Measurements from ENCODE around the gene PHACTR1.

PHACTR1 gene

DNA sequence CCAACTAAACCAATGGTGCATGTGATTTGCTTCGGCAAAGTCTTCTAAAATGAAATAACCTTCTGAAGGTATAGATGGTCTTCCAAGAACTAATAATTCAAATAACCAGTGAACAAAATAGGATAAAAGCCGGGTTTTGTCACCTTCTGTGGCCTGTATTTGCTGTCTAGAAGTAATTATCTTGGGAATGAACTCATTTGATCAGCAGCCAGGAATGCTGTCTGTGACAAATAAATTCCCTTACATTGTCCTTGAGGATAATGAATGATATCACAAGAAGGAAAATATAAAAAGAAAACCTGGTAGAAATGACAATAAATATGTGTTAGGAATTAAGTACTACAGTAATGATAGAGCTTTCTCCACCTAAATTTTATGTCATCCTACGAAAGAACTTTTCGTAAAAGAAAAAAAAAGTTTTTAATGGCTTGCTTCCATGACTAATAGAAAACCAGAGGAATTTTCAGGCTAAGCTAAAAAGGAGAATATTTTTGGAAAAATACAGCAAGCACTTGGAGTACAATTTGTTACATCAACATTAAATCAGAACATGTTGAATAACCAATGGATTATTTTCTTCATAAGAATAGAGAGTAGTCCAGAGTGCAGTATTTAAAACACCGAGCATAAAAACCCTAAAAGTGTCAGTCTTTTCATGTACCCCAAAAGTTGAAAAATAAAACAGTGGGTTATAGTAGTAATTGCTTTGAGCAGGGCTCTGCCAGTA, 364.1 kb downstream of the PHACTR1 start:
- no peak for DNase-seq

DNA sequence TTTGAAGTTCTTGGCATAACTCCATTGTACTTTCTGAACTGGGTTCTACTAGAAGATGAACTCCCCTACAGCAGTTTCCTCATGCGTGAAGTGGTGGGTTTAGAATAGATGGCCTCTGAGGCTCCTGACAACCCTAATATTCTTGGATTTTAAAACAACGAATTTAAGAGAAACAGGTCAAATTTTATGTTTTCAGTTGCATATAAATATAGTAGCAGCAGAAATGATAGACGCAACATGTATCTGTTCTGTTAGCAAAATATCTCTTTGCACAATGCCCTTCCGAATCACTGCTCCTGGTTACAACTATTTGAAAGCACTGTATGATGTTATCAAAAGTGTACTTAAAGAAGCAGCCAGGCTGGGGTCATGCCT, 364.6 kb downstream of the PHACTR1 start:
- no peak for DNase-seq

DNA sequence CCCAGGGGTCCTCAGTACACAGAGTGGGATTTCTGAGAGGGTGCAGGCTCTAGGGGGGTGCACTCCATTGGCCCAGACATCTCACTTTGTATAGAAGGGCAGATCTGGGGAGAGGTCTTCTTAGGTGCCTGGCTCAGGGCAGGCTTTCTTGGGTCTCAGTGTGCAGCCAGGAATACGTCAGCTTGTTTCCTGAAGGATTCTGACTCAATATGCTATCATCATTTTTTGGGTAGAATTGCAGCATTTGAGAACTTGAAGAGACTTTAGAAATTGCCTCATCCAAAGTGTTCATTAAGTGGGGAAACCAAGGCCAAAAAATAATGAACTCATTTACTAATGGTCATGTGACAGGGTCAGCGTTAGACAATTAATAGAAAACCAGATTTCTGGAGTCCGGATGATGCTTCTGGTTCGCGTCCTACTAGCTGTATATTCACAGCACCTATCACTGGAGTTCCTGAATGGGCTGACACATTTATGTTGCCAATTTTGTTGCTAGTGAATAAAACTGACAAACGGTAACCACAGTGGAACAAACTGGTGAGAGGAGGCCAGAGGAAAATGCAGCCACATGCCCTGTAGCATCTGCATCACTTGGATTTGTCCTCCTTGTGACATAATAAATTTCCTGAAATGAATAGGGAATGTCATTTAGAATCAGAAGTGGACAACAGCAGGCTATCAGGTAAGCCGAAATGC, 372.9 kb downstream of the PHACTR1 start:
- DNase-seq, result no peak

DNA sequence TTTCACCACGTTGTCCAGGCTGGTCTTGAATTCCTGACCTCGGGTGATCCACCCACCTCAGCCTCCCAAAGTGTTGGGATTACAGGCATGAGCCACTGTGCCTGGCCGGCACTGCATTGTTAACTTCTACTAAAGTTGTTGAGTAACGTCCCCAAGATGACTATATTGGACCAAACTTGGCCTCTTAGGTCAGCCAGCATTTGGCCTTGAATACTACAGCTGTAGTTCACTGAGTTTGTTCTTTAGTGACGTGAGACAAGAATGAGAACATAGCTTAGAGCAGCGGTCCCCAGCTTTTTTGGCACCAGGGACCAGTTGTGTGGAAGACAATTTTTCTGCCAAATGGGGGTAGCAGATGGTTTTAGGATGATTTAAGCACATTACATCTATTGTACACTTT, 374.6 kb downstream of the PHACTR1 start:
- no peak for DNase-seq

DNA sequence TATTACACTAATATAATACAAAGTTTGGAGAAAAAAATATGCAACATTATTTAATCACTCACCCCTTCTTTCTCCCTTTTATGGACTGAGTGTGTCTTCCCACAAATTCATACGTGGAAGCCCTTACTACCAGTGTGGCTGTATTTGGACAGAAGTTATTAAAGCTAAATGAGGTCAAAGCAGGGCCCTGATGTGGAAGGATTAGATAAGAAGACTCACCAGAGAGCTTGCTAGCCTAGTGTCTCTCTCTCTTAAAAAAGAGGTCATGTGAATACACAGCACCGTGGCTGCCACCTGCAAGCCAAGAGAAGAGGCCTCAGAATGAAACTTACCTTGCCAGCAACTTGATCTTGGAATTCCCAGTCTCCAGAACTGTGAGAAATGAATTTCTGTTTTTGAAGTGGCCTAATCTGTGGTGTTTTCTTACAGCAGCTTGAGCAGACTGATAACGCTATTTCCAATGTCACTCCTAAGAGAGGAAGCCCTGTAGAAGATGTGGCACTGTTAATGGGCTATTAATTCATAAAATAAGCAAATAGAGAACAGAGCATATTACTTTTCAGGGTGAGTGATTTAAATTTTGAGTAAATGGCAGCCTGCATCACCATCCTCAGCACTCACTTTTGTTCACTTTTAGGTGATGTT, 378.3 kb downstream of the PHACTR1 start:
- no peak for DNase-seq

DNA sequence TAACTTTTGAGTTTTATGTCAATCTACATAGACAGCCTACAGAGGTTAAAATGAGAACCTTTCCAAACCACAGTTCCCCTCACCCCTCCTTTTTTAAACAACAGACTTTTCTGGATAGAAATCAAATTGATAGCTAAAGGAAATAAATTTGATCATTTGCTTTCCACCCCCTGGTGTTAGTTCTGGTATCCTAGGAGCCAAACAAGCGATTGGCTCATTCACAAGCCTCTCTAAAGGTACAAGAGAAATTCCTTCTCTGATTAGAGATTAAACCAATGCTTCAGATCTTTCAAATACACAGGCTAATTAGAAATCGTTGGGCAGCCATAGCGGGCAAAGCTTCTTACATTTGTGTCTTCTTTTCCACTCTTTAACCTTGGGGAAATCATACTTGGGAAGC, 379.5 kb downstream of the PHACTR1 start:
- no peak for DNase-seq

DNA sequence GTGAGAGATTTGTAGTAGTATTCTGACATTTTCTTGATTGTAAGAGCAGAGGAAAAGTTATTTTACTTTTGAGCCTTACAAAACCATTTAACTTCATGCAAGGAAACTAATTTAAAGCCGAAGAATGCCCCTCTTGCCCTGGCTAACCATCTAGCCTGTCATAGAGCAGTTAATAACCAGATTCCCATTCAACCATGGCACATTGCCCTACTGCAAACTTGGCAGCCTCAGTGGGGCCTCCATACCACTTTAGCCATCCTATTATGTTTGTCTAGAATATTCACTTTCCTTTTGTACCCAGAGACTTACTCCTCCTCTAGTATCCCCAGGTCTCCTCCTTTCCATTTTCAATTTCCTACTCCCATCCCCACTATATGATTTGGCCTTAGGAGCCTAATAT, 380.9 kb downstream of the PHACTR1 start:
- DNase-seq, result no peak

DNA sequence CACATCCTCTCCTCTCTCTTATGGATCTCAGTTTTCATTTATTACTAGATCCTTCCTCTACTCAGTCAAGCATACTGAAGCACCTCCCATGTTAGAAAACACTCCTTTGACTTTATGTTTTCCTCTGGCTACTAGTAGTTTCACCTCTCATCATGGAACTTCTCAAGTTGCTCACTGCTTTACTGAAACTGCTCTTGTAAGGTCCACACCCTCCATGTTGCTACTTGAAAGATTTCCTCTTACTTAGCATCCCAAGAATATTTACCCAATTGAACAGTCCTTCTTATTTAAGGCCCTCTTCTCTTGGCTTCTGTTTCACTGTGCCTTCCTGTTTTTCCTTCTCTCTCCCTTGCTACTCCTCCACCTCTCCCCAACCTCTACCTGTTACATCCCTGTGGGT, 381.4 kb downstream of the PHACTR1 start:
- DNase-seq, result no peak

DNA sequence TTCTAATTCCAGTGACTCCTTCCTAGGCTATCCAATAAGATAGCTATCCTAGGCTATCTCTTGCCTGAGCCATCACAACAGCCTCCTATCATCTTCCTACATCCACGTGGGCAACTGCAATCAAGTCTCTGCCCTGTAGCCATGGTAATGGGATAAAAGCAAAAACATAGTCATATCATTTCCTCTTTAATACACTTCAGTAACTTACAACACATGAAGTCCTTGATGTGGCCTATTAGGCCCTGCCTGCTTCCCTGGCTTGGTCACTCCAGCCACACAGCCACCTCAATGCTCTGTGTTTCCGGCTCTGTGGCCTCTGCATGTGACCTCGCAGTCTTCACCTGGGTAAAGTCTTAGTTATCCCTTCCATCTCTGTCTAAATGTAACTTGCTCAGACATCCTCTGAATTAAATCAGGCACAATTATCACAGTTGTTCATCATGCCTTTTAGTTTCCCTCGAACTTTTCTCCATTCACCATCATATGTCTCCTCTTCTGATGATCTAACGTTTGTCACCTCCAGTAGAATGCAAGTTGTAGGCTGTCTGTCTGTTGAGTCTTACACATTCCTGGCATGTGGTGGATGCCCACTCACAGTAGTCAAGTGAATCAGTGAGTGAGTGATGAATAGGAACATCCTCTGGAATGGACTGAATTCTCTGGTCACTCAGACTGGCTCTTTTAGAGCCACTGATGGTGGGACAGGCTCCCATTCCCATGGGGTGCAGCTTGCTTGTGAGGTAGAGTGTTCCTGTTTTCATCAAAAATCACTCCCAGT, 382.4 kb downstream of the PHACTR1 start:
- peak; percentile 37 for DNase-seq

DNA sequence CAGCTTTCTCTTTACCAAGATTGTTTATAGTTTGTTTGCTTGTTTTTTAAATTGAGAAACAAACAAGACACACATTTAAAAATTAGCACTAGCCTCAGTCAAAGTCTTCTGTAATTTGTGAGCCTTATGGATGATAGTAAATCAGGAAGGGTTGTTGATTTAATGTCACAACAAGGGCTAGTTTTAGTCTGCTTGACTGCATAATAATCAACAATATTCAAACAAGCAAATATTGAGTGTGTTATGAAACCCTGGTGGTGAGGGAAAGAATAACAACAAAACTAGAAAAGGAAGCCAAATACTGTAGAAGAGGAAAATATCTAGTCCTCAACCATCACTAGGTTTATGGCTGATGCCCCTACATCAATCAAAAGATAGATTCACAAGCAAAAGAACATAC, 383.2 kb downstream of the PHACTR1 start:
- DNase-seq, result no peak

DNA sequence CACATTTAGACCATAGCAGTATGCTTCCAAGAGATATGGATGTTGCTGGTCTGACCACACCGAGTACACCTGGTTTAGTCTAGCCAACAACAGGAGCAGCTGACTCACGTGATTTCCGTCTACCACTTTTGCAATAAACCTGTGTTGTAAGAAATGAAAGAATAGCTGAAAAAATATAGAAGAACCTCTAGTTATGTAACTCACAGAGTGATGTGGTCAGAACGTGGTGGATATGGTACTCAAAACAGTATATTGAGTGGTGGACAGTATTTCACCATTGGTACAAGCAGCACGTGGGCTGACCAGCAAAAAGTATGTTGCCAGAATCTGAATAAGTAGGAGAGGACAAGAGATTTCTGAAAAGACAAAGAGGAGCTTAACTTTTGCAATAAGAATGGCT, 384.8 kb downstream of the PHACTR1 start:
- no peak for DNase-seq

DNA sequence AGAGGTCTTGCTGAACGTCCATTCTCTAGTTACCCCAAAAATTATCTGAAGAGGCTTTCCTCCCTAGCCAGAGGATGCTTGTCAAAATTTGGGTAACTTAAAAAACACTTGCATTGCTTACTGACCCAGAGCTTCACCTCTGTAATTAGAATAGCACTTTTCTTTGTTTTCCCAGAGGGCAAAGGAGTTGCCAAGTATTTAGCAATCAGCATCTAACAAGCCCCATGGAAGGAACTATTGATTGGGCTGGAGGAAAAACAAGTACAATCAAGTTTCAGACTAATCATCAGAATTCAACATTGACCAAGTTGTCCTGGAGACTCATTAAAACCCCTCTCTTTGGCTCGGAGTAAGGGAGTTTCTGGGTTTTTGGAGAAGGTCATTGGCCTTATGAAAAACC, 385.4 kb downstream of the PHACTR1 start:
- no peak for DNase-seq

DNA sequence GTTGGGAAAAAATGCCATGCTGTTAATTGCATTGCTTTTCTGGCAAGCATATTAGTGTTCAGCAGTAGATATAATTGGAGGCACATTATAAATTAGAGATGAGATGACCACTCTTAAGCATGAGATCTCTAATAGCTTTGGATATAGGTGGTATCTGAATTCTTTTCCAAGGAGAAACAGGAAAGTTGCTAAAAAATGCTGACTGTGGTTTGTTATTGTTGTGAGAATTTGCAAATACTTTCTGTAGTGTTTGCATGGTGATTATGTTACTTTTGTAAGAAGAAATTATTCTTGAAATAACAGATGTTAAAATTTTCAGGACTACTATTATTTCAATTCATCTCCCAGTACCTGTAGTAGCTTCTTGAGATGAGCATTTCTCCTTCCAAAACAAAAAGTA, 386.6 kb downstream of the PHACTR1 start:
- DNase-seq, result no peak

DNA sequence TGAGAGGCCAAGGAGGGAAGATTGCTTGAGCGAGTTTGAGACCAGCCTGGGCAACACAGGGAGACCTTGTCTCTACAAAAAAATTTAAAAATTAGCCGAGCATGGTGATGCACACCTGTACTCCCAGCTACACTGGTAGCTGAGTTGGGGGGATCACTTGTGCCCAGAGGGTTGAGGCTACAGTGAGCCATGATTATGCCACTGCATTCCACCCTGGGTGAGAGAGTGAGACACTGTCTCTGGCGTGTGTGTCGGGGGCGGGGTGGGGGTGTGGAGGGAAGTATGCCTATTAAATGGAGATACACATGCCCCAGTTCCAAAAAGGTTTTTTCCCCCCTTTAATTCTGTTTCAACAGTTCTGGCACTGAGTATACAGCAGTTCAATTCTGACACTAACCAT, 388.6 kb downstream of the PHACTR1 start:
- no peak for DNase-seq

DNA sequence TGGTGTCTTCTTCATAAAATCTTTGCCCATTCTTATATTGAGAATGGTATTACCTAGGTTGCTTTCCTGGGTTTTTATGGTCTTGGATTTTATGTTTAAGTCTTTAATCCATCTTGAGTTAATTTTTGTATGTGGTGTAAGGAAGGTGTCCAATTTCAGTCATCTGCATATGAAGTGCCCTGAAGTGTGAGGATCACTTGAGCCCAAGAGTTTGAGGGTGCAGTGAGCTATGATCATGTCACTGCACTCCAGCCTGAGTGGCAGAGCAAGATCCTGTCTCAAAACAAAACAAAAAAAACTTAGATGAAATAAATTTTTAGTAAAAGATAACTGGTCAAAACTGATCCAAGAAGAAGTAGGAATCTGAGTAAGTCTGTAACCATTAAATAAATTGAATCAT, 396.4 kb downstream of the PHACTR1 start:
- no peak for DNase-seq

DNA sequence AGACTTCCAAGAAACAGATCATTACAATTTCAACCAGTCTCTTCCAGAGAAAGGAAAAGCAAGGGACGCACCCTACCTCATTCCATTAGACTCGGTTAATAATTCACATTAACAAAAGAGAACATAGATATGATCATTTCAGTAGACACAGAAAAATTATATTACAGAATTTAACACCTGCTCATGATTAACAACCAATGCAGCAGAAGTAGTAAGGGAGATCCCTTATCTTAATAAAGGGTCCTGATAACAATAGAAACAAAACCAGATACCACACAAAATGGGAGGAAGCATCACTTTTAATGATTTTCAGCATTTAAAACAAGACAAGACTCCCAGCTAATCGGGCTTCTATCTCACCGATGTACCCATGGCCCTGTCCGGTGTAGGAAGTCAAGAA, 396.8 kb downstream of the PHACTR1 start:
- DNase-seq, result no peak

DNA sequence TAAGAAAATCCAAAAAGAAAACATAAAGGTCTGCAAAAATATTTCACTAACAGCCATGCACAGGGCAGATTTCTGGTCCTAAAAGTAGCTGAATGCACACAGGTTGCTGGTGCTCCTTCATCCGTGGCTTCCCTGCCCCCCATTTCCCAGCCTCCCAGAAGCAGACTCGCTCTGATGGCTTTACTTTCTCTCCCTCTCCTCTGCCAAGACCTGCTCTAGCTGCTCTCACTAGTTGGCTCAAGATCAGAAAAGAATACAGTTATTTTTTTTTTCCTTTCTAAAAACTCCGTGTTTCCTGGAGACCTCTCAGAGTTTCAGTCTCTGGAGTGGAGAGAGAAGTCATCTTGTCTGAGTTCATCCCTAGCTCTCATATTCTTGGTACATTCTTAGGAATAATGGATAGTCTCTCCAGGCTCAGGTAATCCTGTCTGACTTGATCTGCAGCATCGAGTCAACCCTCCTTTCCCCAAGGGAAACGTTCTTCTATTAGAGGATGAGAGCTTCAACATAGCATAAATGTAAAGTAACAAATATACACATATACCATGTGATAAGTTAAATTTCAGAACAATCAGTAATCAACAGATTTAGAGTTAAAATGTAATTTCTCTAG, 397.5 kb downstream of the PHACTR1 start:
- DNase-seq, result no peak

DNA sequence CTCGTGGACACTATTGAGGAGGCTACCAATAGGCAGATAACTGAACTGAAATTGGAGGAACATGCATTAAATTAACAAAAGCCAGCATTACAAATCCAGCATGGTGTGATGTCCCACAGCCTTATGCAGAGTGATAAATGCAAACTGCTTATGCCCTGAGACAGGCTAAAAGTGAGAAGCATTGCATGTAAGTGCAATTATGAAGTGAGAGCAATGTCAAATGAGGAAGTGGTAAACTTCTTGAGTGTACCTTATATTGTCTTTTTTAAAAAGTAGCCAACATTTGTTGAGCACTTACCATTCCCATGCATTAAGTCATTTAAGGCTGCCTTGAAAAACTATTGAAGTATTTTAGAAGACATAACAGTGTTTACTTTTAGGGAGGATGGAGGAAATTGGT, 399.6 kb downstream of the PHACTR1 start:
- no peak for DNase-seq

DNA sequence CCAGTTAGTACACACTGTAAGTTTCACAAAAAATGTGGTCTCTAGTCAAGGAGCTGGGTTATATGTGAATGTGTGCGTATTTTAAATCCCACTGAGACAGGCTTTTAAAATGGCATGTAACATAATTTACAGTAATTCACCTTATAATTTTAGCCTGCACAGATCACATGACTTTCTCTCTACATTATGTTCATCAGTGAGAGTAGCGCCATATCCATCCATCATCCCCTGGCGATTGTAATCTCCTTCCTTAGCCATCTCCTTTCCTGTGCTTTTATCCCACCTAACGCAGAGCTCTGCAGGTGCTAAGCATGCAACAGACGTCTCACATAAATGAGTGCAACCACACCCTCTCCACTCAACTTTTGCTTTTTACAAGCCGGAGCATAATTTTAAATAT, 401.0 kb downstream of the PHACTR1 start:
- no peak for DNase-seq

DNA sequence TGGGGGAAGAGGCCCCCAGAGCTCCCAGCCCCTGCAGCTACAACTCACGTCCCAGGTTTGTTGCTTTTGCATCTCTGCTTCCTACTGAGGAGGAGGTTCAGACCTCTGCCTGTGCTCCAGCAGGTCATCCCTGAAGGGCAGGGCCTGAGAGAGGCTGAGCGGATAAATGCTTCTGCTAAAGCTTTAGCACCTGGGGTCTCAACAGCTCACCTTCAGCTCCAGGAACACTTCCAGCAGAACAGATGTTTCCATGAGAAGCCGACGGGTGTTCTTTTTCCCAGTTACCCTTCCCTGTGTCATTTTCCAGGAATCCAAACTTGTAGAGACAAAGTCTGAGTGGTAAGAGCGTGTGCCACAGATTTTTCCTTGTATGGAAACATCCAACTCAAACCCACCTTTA, 403.0 kb downstream of the PHACTR1 start:
- DNase-seq, result no peak

DNA sequence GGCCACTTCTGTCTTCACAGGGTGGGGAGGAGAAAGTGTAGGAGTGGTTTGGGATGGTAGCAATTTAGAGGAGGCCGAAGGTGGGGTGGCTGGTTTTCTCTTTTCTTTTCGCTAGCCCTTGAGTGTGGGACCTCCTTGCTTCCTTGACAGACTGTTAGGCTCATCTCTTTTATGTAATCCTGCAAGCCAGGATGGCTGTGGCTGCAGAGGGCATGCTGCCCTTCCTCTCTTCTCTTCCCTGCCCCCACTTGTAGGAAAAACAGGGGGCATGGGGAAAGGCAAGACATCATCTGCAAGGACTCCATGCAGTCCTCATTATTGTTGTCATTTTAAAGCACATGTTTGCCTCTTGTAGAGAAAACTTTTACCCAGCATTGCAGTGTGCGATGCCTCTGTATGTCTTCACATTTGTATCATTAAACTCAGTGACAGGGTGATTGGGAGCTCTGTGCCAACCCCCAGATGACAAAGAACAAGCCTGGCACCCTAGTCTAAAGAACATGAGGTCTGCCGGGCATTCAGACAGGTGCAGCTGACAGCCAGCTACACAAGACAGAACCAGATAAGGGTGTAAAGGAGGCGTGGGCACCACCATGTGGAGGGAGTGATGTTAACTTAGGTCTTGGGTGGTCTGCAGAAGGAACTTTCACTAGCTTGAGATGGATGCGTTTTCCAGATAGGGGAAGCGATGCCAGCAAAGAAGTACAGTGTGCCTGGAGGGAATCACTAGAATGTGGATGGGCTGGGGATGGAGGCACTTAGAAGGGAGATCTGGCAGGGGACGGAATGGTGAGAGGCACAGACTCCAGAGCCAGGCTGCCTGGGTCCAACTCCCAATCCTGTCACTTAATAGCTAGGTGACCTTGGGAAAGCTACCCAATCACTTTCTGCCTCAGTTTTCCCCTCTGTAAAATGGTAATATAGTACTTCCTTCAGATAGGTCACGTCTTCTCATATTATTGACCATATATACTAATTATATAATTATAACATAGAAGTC, 404.2 kb downstream of the PHACTR1 start:
- DNase-seq, result no peak

DNA sequence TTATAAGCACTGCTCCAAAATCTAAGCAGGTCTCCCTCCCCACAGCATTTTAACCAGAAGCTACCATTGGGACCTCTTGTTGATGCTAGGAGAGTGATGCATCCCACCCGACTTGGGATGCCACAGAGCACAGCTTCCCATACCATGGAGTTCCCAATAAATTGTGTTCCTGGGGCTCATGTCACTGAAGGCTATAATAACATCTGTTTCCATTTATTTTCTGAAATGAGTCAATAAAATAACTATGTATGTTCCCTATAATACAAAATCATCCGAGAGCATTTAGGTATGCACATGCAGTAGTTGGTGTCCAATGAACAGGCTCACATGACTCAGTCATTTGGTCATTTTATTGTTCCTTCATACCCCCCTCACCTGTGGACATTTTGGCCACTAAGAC, 407.6 kb downstream of the PHACTR1 start:
- no peak for DNase-seq
